ENCODE measurements around the gene NOS2. TPM values are rescaled to one million over a fixed set of nuclear protein-coding genes. Genes with fewer than 3 reads are reported as not detected.

The NOS2 gene
- 0.18 and 0.49 TPM in 2 replicates for total RNA-seq

DNA sequence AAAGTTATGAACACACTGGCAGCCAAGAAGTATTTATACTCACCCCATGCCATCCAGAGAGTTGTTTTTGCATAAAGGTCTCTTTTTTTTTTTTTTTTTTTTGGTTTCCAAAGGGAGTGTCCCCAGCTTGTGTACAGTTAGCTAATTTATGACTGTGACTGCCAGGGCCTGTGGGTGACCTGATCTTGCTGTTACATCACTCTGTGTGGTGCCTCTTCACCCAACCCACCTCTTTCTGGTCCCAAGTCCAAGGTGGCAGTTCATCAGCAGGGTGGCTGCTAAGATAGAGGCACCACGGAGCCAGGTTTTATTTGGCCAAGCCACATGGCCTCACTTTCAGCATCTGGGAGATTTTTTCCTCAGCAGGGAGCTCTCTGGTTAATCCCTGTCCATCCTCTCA lies at the start of gene NOS2:
Gene NOS2 (minus strand): TSS at position 8 of the 400 bp plus-strand sequence. CDS start 1,720 bp downstream, outside the sequence.

Other genes starting within 250 kb of the NOS2 start
- under 0.01 and 4.2 TPM in 2 replicates for gene LGALS9, start 169.3 kb downstream of the NOS2 start, total RNA-seq
- gene LYRM9, start 92.8 kb upstream of the NOS2 start, total RNA-seq = 4.7 and 7.6 TPM in 2 replicates
- 8.1 and 8.3 TPM in 2 replicates for gene NLK, start 242.1 kb upstream of the NOS2 start, total RNA-seq